Testis (tissue), 3 donors: ENCODE data around the gene GDNF. TPM values are rescaled to one million over a fixed set of nuclear protein-coding genes. Genes with fewer than 3 reads are reported as not detected.
A peak's percentile ranks its signal among the peaks of the same experiment; 100 is the strongest.

ENCODE experiments used
- DNase-seq: peaks from one replicate; pipeline ENCODE4 v3.0.0-alpha.2; 2019
- H3K27ac ChIP-seq, 2 donors: fragments of 200-600 bp; sonication (generic); one replicate each; pipeline ENCODE4 v1.5.1; 2019
- H3K27me3 ChIP-seq: fragments of 200-600 bp; sonication (generic); one replicate; pipeline ENCODE4 v1.5.1; 2019
- H3K36me3 ChIP-seq: fragments of 200-600 bp; sonication (generic); one replicate; pipeline ENCODE4 v1.5.1; 2017; ENCODE audit warnings: low read depth; ENCODE audit errors: missing control alignments
- H3K4me1 ChIP-seq: fragments of 200-600 bp; sonication (generic); one replicate; pipeline ENCODE4 v1.5.1; 2019
- H3K4me3 ChIP-seq, 2 donors: fragments of 200-600 bp; sonication (generic); one replicate each; pipeline ENCODE4 v1.5.1; 2017 to 2019
- H3K9me3 ChIP-seq: fragments of 200-600 bp; sonication (generic); one replicate; pipeline ENCODE4 v1.5.1; 2017
- POLR2A ChIP-seq: fragments of 450-650 bp; IDR thresholded peaks from one replicate; pipeline ENCODE4 v1.6.1; 2017; ENCODE audit warnings: antibody characterized with exemption, mild to moderate bottlenecking, moderate library complexity
- WGBS, 2 donors: methylation state at CpG; one replicate each; pipeline ENCODE4 v1.1.5; 2018; 5-methylcytosine and 5-hydroxymethylcytosine counted together
- intact Hi-C: fragments of 100-400 bp; cut with DNase I; formaldehyde crosslinking; loops from one replicate; pipeline ENCODE4 v1.15.1; 2023; ENCODE audit warnings: low total_unique reads
- polyA plus RNA-seq: library from polyadenylated mRNA; stranded (reverse); fragments of 350-450 nt; fragmentation: Illumina TruSeq; extraction: RNeasy Lipid Tissue Mini Kit (QIAGEN cat#74804); gene quantifications from one replicate; pipeline ENCODE4 v1.2.3, GENCODE V29; 2014; ENCODE audit warnings: low read depth, low replicate concordance; ENCODE audit not compliant: insufficient read depth
- total RNA-seq, 2 donors: library from RNA; depleted of rRNA; stranded (reverse); fragments of >200 nt; gene quantifications; one replicate each; pipeline ENCODE4 v1.2.3, GENCODE V29; 2016
- TF ChIP-seq, protein P1 (sequence below), 3 experiments: fragments of 450-650 bp in 2 of 3; fragments of 200-600 bp in 1 of 3; sonication (generic) in 1 of 3; IDR thresholded peaks; one replicate each; pipeline ENCODE4 v1.5.1; 2016 to 2019; ENCODE audit warnings: antibody characterized with exemption in 3 of 3, mild to moderate bottlenecking in 2 of 3, moderate library complexity in 1 of 3

Gene GDNF
- total and polyA plus RNA-seq, 3 donors from 2014 or later, result 0.37 to 0.71 (median 0.49) TPM

DNA sequence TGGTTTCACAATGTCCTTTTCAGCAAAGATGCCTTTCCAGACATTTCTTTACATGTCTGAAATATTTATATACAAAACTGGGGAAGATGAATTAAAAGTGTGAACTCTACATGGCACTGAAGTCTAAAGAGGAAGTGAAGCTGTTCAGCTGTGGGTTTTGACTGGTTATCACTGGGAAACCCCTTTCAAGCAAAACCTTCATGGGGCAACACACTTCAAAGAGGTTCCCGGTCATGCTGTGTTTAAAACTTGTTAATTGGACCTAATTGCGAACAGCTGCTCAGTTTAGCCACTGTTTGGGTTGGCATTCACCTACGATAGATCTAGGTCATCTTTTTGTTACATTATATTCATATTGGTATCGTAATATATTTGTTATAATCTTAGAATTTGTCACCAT, 20.0 kb upstream of the GDNF start:
- Histone ChIP-seq H3K36me3 (no peaks in the 10 kb centered on the region), H3K9me3 (no peaks in the 10 kb centered on the region), H3K4me1 (no peaks in the 10 kb centered on the region), H3K4me3 (no peak overlapping the region), H3K27me3 (no peaks in the 10 kb centered on the region), H3K27ac (no peak overlapping the region)
- TF ChIP-seq POLR2A, result no peak
- TF ChIP-seq, protein P1, sequence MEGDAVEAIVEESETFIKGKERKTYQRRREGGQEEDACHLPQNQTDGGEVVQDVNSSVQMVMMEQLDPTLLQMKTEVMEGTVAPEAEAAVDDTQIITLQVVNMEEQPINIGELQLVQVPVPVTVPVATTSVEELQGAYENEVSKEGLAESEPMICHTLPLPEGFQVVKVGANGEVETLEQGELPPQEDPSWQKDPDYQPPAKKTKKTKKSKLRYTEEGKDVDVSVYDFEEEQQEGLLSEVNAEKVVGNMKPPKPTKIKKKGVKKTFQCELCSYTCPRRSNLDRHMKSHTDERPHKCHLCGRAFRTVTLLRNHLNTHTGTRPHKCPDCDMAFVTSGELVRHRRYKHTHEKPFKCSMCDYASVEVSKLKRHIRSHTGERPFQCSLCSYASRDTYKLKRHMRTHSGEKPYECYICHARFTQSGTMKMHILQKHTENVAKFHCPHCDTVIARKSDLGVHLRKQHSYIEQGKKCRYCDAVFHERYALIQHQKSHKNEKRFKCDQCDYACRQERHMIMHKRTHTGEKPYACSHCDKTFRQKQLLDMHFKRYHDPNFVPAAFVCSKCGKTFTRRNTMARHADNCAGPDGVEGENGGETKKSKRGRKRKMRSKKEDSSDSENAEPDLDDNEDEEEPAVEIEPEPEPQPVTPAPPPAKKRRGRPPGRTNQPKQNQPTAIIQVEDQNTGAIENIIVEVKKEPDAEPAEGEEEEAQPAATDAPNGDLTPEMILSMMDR (IDR thresholded peaks at IDR 0.05), result no peak
- WGBS, 2 donors, result 67 to 70% methylated on average over 4 of the region's 4 CpGs
- DNase-seq, result no peak
- intact Hi-C loops, result no loop called here

GRCh38 chr5:37858250-37858649, 18.4 kb upstream of the GDNF start:
- no peaks in the 10 kb centered on the region for H3K27me3 ChIP-seq
- no peak for DNase-seq
- no peak for TF ChIP-seq POLR2A
- TF ChIP-seq, protein P1 (IDR thresholded peaks at IDR 0.05), result no peak
- no peaks in the 10 kb centered on the region for H3K36me3 ChIP-seq
- intact Hi-C loops, result no loop called here
- H3K9me3 ChIP-seq, result no peaks in the 10 kb centered on the region
- H3K27ac ChIP-seq, result no peak overlapping the region
- no peaks in the 10 kb centered on the region for H3K4me1 ChIP-seq
- H3K4me3 ChIP-seq, result no peak overlapping the region

DNA sequence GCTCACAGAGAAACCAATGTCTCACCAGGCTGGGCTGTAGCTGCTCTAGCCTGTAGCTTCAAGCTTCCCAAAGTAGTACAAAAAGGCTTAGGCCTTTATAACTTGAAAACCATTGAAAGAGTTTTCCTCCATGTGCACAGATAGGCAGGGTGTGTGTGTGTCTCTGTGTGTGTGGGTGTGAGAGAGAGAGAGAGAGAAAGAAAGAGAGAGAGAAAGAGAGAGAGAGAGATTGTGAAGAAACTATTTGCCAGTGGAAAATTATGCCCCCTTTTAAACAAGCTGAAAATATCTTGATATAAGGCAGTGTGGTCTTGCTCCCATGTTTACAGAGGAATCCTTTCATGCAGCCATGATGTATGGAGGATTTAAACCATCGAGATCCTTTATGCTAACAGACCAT, 17.9 kb upstream of the GDNF start:
- 65 to 83% methylated on average over 1 of the region's 1 CpG for WGBS, 2 donors
- no peak overlapping the region for H3K27ac ChIP-seq
- intact Hi-C loops, result no loop called here
- H3K4me1 ChIP-seq, result no peaks in the 10 kb centered on the region
- TF ChIP-seq, protein P1 (IDR thresholded peaks at IDR 0.05), result no peak
- TF ChIP-seq POLR2A, result no peak
- H3K27me3 ChIP-seq, result no peaks in the 10 kb centered on the region
- no peaks in the 10 kb centered on the region for H3K36me3 ChIP-seq
- no peak overlapping the region for H3K4me3 ChIP-seq
- H3K9me3 ChIP-seq, result no peaks in the 10 kb centered on the region
- DNase-seq, result no peak

- Histone ChIP-seq H3K27me3 (no peaks in the 10 kb centered on the region), H3K9me3 (no peaks in the 10 kb centered on the region), H3K27ac (no peak overlapping the region), H3K4me1 (no peaks in the 10 kb centered on the region), H3K36me3 (no peaks in the 10 kb centered on the region), H3K4me3 (no peak overlapping the region)
- DNase-seq, result no peak
- WGBS, 2 donors, result 91 to 96% methylated on average over 3 of the region's 3 CpGs
- intact Hi-C loops, result no loop called here
- TF ChIP-seq, protein P1 (IDR thresholded peaks at IDR 0.05), result no peak
- TF ChIP-seq POLR2A, result no peak
Measured at GRCh38 chr5:37855438-37855837, 15.6 kb upstream of the GDNF start.

DNA sequence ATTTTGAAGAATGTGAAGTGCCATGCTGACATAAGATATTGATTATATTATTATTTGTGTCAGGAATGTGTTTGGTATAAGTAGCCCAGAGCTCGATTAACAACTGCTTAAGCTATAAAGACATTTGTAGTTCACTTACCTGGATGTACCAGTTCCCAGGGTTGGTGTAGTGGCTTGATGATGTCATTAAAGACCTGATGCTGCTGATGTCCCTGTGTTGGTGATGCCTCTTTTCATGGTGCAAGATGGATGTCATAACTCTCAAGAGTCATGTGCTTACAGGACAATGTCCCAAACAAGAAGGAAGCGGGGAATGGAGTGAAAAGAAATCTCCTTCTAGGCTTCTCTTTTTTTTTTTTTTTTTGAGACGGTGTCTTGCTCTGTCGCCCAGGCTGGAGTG, 11.5 kb upstream of the GDNF start:
- no peak for DNase-seq
- Histone ChIP-seq H3K27me3 (no peaks in the 10 kb centered on the region), H3K9me3 (no peaks in the 10 kb centered on the region), H3K27ac (no peak overlapping the region), H3K4me1 (no peaks in the 10 kb centered on the region), H3K4me3 (peak overlapping the region in 1 of 2 donors; percentile 4), H3K36me3 (no peaks in the 10 kb centered on the region)
- WGBS, 2 donors, result 53 to 80% methylated on average over 4 of the region's 4 CpGs
- intact Hi-C loops, result no loop called here
- no peak for TF ChIP-seq POLR2A
- TF ChIP-seq, protein P1 (IDR thresholded peaks at IDR 0.05), result no peak
